Mucosa of rectum (tissue), 2 donors: ENCODE data around the gene ATP10D.

Experiments
- H3K27ac ChIP-seq, 2 donors: one replicate each; pipeline ENCODE4 v1.7.0; 2013; ENCODE audit warnings: inconsistent platforms in 2 of 2, low read depth in 2 of 2, low read length in 2 of 2
- H3K27me3 ChIP-seq, 2 donors: one replicate each; pipeline ENCODE4 v1.7.0; 2013; ENCODE audit warnings: low read length in 2 of 2; ENCODE audit not compliant: control insufficient read depth in 2 of 2, insufficient read depth in 2 of 2
- H3K36me3 ChIP-seq, 2 donors: one replicate each; pipeline ENCODE4 v1.7.0; 2013; ENCODE audit warnings: low read length in 2 of 2; ENCODE audit not compliant: control insufficient read depth in 2 of 2, insufficient read depth in 2 of 2
- H3K4me1 ChIP-seq, 2 donors: one replicate each; pipeline ENCODE4 v1.7.0; 2013; ENCODE audit warnings: low read length in 2 of 2, mild to moderate bottlenecking in 1 of 2; ENCODE audit not compliant: control insufficient read depth in 2 of 2, insufficient read depth in 2 of 2
- H3K4me3 ChIP-seq, 2 donors: one replicate each; pipeline ENCODE4 v1.7.0; 2013; ENCODE audit warnings: low read length in 2 of 2
- H3K9ac ChIP-seq, 2 donors: one replicate each; pipeline ENCODE4 v1.7.0; 2013; ENCODE audit warnings: low read length in 2 of 2, low read depth in 1 of 2, mild to moderate bottlenecking in 1 of 2
- H3K9me3 ChIP-seq, 2 donors: one replicate each; pipeline ENCODE4 v1.7.0; 2013; ENCODE audit warnings: low read length in 2 of 2; ENCODE audit not compliant: control insufficient read depth in 2 of 2
- donor health status: healthy.
- donor health status: Normal muscosa, but diverticular disease.

Gene ATP10D

GRCh38 chr4:47469951-47470350 lies 15.1 kb upstream of the ATP10D start:
- no peak overlapping the region for H3K4me3 ChIP-seq
- no peak overlapping the region for H3K9ac ChIP-seq
- no peaks in the 10 kb centered on the region for H3K36me3 ChIP-seq
- no peaks in the 10 kb centered on the region for H3K9me3 ChIP-seq
- H3K4me1 ChIP-seq, result no peaks in the 10 kb centered on the region
- no peaks in the 10 kb centered on the region for H3K27me3 ChIP-seq
- no peak overlapping the region for H3K27ac ChIP-seq

- H3K36me3 ChIP-seq, result no peaks in the 10 kb centered on the region
- no peaks in the 10 kb centered on the region for H3K27me3 ChIP-seq
- H3K9ac ChIP-seq, result no peak overlapping the region
- no peak overlapping the region for H3K27ac ChIP-seq
- H3K9me3 ChIP-seq, result no peaks in the 10 kb centered on the region
- H3K4me3 ChIP-seq, result no peak overlapping the region
- H3K4me1 ChIP-seq, result no peaks in the 10 kb centered on the region
These were observed 14.0 kb upstream of the ATP10D start for GRCh38 chr4:47471064-47471463.

GRCh38 chr4:47471591-47471990 lies 13.5 kb upstream of the ATP10D start:
- H3K4me3 ChIP-seq, result no peak overlapping the region
- H3K9me3 ChIP-seq, result no peaks in the 10 kb centered on the region
- no peak overlapping the region for H3K9ac ChIP-seq
- no peaks in the 10 kb centered on the region for H3K36me3 ChIP-seq
- no peak overlapping the region for H3K27ac ChIP-seq
- H3K27me3 ChIP-seq, result no peaks in the 10 kb centered on the region
- no peaks in the 10 kb centered on the region for H3K4me1 ChIP-seq

GRCh38 chr4:47473141-47473750 lies 11.8 kb upstream of the ATP10D start:
- Histone ChIP-seq H3K36me3 (no peaks in the 10 kb centered on the region), H3K27me3 (no peaks in the 10 kb centered on the region), H3K9ac (no peak overlapping the region), H3K27ac (no peak overlapping the region), H3K4me3 (no peak overlapping the region), H3K4me1 (no peaks in the 10 kb centered on the region), H3K9me3 (no peaks in the 10 kb centered on the region)

- no peaks in the 10 kb centered on the region for H3K4me1 ChIP-seq
- H3K9me3 ChIP-seq, result no peaks in the 10 kb centered on the region
- no peak overlapping the region for H3K9ac ChIP-seq
- H3K27me3 ChIP-seq, result no peaks in the 10 kb centered on the region
- H3K27ac ChIP-seq, result no peak overlapping the region
- H3K36me3 ChIP-seq, result no peaks in the 10 kb centered on the region
- H3K4me3 ChIP-seq, result no peak overlapping the region
These were observed 10.3 kb upstream of the ATP10D start for GRCh38 chr4:47474799-47475198.

- Histone ChIP-seq H3K9me3 (no peaks in the 10 kb centered on the region), H3K4me1 (no peaks in the 10 kb centered on the region), H3K9ac (no peak overlapping the region), H3K4me3 (no peak overlapping the region), H3K36me3 (no peaks in the 10 kb centered on the region), H3K27ac (no peak overlapping the region), H3K27me3 (no peaks in the 10 kb centered on the region)
These were observed 9.7 kb upstream of the ATP10D start for GRCh38 chr4:47475411-47475810.

- Histone ChIP-seq H3K36me3 (no peaks in the 10 kb centered on the region), H3K9me3 (no peaks in the 10 kb centered on the region), H3K4me1 (no peaks in the 10 kb centered on the region), H3K27ac (no peak overlapping the region), H3K9ac (no peak overlapping the region), H3K4me3 (no peak overlapping the region), H3K27me3 (no peaks in the 10 kb centered on the region)
These were observed 6.3 kb upstream of the ATP10D start for GRCh38 chr4:47478804-47479203.

- Histone ChIP-seq H3K9me3 (no peaks in the 10 kb centered on the region), H3K9ac (no peak overlapping the region), H3K27ac (no peak overlapping the region), H3K4me3 (no peak overlapping the region), H3K4me1 (peaks cover 0 to 6% of the 10 kb centered on the region in 2 donors), H3K36me3 (no peaks in the 10 kb centered on the region), H3K27me3 (no peaks in the 10 kb centered on the region)
These were observed 2.7 kb upstream of the ATP10D start for GRCh38 chr4:47482326-47482725.

GRCh38 chr4:47483745-47484144 lies 1.3 kb upstream of the ATP10D start:
- Histone ChIP-seq H3K36me3 (no peaks in the 10 kb centered on the region), H3K27me3 (no peaks in the 10 kb centered on the region), H3K9me3 (no peaks in the 10 kb centered on the region), H3K9ac (no peak overlapping the region), H3K27ac (no peak overlapping the region), H3K4me1 (peaks cover 0 to 6% of the 10 kb centered on the region in 2 donors), H3K4me3 (no peak overlapping the region)

GRCh38 chr4:47484168-47484567 lies 907 bp upstream of the ATP10D start:
- Histone ChIP-seq H3K9me3 (no peaks in the 10 kb centered on the region), H3K27me3 (no peaks in the 10 kb centered on the region), H3K4me1 (peaks cover 0 to 6% of the 10 kb centered on the region in 2 donors), H3K4me3 (no peak overlapping the region), H3K9ac (no peak overlapping the region), H3K27ac (no peak overlapping the region), H3K36me3 (no peaks in the 10 kb centered on the region)

GRCh38 chr4:47485768-47486167 lies 693 bp downstream of the ATP10D start:
- H3K27me3 ChIP-seq, result no peaks in the 10 kb centered on the region
- H3K4me3 ChIP-seq, result peak overlapping the region; percentile 86 to 94
- H3K36me3 ChIP-seq, result no peaks in the 10 kb centered on the region
- peak overlapping the region; percentile 85 to 92 for H3K27ac ChIP-seq
- H3K4me1 ChIP-seq, result peaks cover 0 to 6% of the 10 kb centered on the region in 2 donors
- no peaks in the 10 kb centered on the region for H3K9me3 ChIP-seq
- H3K9ac ChIP-seq, result peak overlapping the region; percentile 70 to 89
